GM10266 (cell line): ENCODE data around the gene OVOL3.
"Not testable (repeated sequence)": the region's sequence is repeated elsewhere in the genome, so short reads cannot be mapped to it uniquely, and the experiment has no call there.

ENCODE experiments used
- DNase-seq: peaks from one replicate; pipeline ENCODE4 v3.0.0; 2012; ENCODE audit errors: extremely low spot score
- TF ChIP-seq, protein P1 (sequence below): IDR thresholded peaks from 2 replicates; pipeline ENCODE4 v1.5.1; 2012; ENCODE audit warnings: mild to moderate bottlenecking, low read depth; ENCODE audit not compliant: control insufficient read depth, insufficient read depth; ENCODE audit errors: missing control alignments

The OVOL3 gene

DNA sequence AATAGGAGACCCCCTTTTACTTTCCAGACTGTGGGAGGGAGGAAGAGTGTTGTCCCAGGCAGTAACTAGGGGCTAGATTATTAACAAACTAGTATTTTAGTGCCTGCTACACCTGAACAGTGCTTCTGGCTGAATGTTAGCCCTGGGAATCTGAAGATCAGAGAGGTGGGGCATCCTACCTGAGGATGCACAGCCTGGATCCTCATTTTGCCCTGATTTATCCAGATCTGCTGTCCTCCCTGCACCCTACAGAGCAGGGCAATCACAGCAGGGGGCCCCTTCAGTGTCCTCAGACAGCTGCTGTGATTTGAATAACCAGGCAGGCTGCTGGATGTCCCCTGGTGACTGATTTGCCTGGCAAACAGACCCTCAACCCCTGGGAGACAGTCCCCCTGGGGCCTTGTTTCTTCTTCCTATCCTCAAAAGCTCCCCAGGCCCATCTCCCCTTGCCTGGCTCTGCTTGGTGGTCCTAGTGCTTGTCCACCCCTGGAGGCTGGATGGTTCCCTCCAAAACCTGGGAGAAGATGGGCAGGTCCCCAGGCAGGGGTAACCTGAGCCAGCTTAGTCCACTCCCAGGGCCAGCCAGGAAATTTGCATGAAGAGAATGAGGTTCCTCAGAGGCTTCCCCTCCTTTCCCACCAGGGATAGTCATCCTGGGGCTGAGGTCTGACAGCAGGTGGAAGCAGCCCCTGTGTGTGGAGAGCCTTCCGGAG lies at the start of gene OVOL3:
Gene OVOL3 (plus strand): TSS at position 657 of the 713 bp plus-strand sequence. CDS start 60 bp downstream, outside the sequence.
- TF ChIP-seq, protein P1, sequence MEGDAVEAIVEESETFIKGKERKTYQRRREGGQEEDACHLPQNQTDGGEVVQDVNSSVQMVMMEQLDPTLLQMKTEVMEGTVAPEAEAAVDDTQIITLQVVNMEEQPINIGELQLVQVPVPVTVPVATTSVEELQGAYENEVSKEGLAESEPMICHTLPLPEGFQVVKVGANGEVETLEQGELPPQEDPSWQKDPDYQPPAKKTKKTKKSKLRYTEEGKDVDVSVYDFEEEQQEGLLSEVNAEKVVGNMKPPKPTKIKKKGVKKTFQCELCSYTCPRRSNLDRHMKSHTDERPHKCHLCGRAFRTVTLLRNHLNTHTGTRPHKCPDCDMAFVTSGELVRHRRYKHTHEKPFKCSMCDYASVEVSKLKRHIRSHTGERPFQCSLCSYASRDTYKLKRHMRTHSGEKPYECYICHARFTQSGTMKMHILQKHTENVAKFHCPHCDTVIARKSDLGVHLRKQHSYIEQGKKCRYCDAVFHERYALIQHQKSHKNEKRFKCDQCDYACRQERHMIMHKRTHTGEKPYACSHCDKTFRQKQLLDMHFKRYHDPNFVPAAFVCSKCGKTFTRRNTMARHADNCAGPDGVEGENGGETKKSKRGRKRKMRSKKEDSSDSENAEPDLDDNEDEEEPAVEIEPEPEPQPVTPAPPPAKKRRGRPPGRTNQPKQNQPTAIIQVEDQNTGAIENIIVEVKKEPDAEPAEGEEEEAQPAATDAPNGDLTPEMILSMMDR = no peak
- no peak for DNase-seq

- TF ChIP-seq, protein P1 = no peak
- no peak for DNase-seq
Measured at GRCh38 chr19:36061367-36061766, 49.6 kb upstream of the OVOL3 start.

DNA sequence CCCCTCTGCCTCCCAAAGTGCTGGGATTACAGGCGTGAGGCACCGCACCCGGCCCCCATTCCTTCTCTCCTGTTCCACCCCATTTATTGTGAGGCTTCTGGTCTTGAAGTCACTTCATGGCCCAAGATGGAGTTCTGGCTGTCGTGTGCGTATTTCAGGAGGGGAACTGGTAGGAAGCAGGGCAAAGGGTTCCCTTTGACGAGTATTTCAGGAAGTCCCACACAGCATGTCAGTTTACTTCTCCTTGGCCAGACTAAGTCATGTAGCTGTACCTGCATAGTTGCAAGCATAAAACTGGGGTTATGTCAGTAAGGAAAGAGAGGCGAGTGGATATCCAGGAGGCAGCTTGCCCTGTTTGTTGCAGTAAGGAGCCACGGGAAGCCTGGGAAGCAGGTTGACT lies 46.1 kb upstream of the OVOL3 start:
- DNase-seq = no peak
- TF ChIP-seq, protein P1 = no peak

DNA sequence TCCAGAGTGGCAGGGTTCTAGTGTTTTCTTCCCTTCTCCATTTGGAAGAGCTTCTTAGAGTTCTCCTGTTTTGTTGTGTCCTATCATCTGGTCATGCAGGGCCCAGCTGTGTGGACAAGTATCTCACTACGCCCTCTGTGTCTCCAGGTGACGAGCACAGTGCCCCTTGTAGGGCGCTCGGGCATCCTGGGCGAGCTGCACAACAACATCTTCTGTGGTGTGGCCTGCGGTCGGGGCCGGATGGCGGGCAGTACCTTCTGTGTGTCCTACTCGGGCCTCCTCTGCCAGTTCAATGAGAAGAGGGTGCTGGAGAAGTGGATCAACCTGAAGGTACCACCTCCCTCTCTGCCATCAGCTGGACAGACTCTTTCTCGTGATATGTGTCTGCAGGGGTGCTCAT lies 43.3 kb upstream of the OVOL3 start:
- TF ChIP-seq, protein P1 = no peak
- no peak for DNase-seq

DNA sequence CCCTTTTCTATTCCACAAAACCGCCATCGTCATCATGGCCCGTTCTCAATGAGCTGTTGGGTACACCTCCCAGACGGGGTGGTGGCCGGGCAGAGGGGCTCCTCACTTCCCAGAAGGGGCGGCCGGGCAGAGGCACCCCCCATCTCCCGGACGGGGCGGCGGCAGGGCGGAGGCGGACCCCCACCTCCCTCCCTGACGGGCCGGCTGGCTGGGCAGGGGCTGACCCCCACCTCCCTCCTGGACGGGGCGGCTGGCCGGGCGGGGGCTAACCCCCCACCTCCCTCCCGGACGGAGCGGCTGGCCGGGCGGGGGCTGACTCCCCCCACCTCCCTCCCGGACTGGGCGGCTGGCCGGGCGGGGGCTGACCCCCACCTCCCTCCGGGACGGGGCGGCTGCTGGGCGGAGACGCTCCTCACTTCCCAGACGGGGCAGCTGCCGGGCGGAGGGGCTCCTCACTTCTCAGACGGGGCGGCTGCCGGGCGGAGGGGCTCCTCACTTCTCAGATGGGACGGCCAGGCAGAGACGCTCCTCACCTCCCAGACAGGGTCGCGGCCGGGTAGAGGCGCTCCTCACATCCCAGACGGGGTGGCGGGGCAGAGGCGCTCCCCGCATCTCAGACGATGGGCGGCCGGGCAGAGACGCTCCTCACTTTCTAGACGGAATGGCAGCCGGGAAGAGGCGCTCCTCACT lies 42.0 kb upstream of the OVOL3 start:
- DNase-seq = not testable (repeated sequence)

DNA sequence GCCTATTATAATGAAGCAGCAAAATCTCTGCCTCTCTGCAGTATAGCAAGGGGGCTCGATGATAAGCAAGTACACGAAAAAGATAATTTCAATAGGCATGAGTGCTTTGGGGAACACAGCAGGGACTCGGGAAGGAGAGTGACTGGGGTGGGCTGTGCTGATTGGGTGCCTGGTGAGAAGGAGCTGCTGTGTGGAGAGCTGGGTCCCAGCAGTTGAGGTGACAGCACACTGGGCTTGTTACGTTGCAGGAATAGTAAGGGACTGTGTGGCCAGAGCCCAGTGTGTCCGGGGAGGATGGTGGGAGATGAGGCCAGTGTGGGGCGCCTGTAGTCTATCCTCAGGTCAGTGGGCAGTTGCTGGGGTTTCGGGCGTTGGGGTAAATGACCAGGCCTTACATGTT lies 38.9 kb upstream of the OVOL3 start:
- TF ChIP-seq, protein P1 = no peak
- DNase-seq = no peak

DNA sequence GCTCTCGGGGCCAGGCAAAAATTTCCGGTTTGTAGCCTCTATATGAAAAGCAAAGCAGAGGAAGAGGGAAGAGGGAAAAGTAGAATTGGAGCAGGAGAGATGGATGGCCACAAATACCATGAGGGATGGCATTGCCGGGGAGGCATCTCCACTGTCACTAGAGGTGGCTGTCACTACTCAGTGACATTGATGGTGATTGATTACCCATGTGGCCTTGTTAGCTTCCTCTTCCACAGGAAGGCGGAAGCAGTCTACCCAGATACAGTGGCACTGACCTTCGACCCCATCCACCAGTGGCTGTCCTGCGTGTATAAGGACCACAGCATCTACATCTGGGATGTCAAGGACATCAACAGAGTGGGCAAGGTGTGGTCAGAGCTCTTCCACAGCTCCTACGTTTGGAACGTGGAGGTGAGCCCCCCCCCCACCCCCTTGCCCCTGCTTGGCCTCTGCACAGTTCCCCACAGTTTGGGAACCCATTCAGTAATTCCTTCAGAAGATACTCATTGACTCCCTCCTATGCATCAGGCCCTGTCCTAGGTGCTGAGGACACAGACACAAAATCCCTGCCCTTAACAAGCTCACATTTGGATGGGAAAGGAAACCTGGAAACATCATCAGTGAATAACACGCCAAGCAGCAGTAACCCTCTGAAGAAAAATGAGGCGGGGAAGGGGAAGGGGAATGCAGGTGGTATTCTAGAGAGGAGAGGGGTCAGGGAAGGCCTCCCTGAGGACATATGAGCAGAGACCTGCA lies 37.6 kb upstream of the OVOL3 start:
- no peak for DNase-seq
- TF ChIP-seq, protein P1 = no peak
